ENCODE data around the gene HHIPL1. TPM values are rescaled to one million over a fixed set of nuclear protein-coding genes. Genes with fewer than 3 reads are reported as not detected.

HHIPL1 gene
- total and polyA plus RNA-seq, 2 of the 8 experiments (the other 6 are each of a cell fraction or from before 2014, with no cell fraction given), result 1.5 to 2.6 TPM

GRCh38 chr14:99650189-99650588 lies 5.3 kb downstream of the HHIPL1 start:
- H3K9me3 ChIP-seq (ENCODE audit: insufficient read depth in 2 of 2, low read depth in 1 of 2, low read length in 1 of 2), result no peaks in the 10 kb centered on the region
- peaks cover 0 to 11% (median 9%) of the 10 kb centered on the region in 4 experiments; a peak in 6 of 7 replicates for H3K27me3 ChIP-seq (replicated peaks in 1 of 4; ENCODE audit: control insufficient read depth in 3 of 4, extremely low read depth in 1 of 4, insufficient read depth in 3 of 4, low read length in 3 of 4)
- H3K18ac ChIP-seq (ENCODE audit: extremely low read depth, low read length), result no peak overlapping the region
- H4K8ac ChIP-seq (ENCODE audit: extremely low read depth, insufficient read depth, low read length), result no peak overlapping the region
- FAIRE-seq (no peak), DNase-seq (ENCODE audit: low read depth in 1 of 2, low spot score in 2 of 2) (no peak)
- no peak overlapping the region for H2AK5ac ChIP-seq (ENCODE audit: low read depth, low read length)
- no peak overlapping the region for H3K23ac ChIP-seq (ENCODE audit: insufficient read length)
- H2BK120ac ChIP-seq (replicated peaks; ENCODE audit: low read depth, low read length), result no peak overlapping the region
- ChIA-PET POLR2A (ENCODE audit: partially characterized antibody) (interaction anchor here (0.7 to 1.0 kb wide), 2 partner anchors 10 to 15 kb away, joined by 3 read pairs; no protein-coding TSS in a partner anchor), CTCF (ENCODE audit: partially characterized antibody) (interaction anchor here (1.1 to 1.4 kb wide), 3 partner anchors 20 to 37 kb away, joined by 3 to 4 read pairs (median 3); no protein-coding TSS in a partner anchor)
- no peaks in the 10 kb centered on the region for H4K20me1 ChIP-seq (replicated peaks in 1 of 2; ENCODE audit: control insufficient read depth in 1 of 2, insufficient read depth in 2 of 2, low read length in 2 of 2)
- no peak overlapping the region for H2BK20ac ChIP-seq (ENCODE audit: low read length)
- no peak overlapping the region for H3K4me2 ChIP-seq (ENCODE audit: insufficient read depth in 1 of 2, low read depth in 2 of 2, low read length in 2 of 2)
- peaks cover 0 to 6% (median 2%) of the 10 kb centered on the region in 4 experiments; a peak in 1 of 7 replicates for H3K4me1 ChIP-seq (replicated peaks in 1 of 4; ENCODE audit: control insufficient read depth in 3 of 4, insufficient read depth in 4 of 4, low read length in 3 of 4)
- no peak overlapping the region for H3K9ac ChIP-seq (replicated peaks in 1 of 4; ENCODE audit: extremely low read depth in 1 of 4, low read depth in 3 of 4, low read length in 3 of 4)
- H2BK12ac ChIP-seq (ENCODE audit: low read depth, low read length), result no peak overlapping the region
- H3K4ac ChIP-seq (replicated peaks; ENCODE audit: insufficient read length, low read depth, low read length), result no peak overlapping the region
- H2BK15ac ChIP-seq (ENCODE audit: low read length), result no peak overlapping the region
- H3K27ac ChIP-seq (ENCODE audit: low read depth, low read length), result no peak overlapping the region
- H3K4me3 ChIP-seq (ENCODE audit: extremely low read depth in 1 of 4, insufficient read depth in 2 of 4, low read depth in 3 of 4, low read length in 4 of 4), result no peak overlapping the region
- no peak overlapping the region for H2AFZ ChIP-seq (ENCODE audit: low read length)
- H3K79me1 ChIP-seq (ENCODE audit: low read depth, low read length), result no peaks in the 10 kb centered on the region
- no peaks in the 10 kb centered on the region for H3K36me3 ChIP-seq (ENCODE audit: control insufficient read depth in 2 of 4, insufficient read depth in 4 of 4, low read length in 3 of 4)
- H2BK5ac ChIP-seq (ENCODE audit: low read depth, low read length), result no peak overlapping the region
- WGBS, 2 experiments (ENCODE audit: extremely low coverage in 1 of 2, insufficient coverage in 1 of 2, insufficient read length in 1 of 2, insufficient replicate concordance in 2 of 2, low coverage in 1 of 2, low lambda C conversion rate in 2 of 2, missing lambda C conversion rate in 1 of 2), result 86% methylated on average over 9 of the region's 9 CpGs; no CpG with 5 or more reads in 1 of the 2 experiments
- no peak overlapping the region for H3K56ac ChIP-seq (replicated peaks; ENCODE audit: insufficient read length, low read depth, low read length)
- H4K91ac ChIP-seq (replicated peaks; ENCODE audit: insufficient read length, low read length), result no peak overlapping the region
- no peaks in the 10 kb centered on the region for H3K79me2 ChIP-seq (ENCODE audit: control insufficient read depth in 1 of 2, insufficient read depth in 2 of 2, low read length in 2 of 2)
- no peak overlapping the region for H4K5ac ChIP-seq (ENCODE audit: insufficient read length, low read depth, low read length)
- peaks cover 3% of the 10 kb centered on the region; the same call in 1 of the 2 replicates for H3K23me2 ChIP-seq (ENCODE audit: low read depth, low read length)
- H3K14ac ChIP-seq (ENCODE audit: insufficient read length), result no peak overlapping the region
- no peak for TF ChIP-seq E2F6 (IDR thresholded peaks at IDR 0.05)
- no peak for TF ChIP-seq BCL11A (IDR thresholded peaks at IDR 0.05; ENCODE audit: low read depth in 2 of 2, low read length in 2 of 2)
- TF ChIP-seq EZH2 (IDR thresholded peaks at IDR 0.05; ENCODE audit: low read depth, low read length, severe bottlenecking), result no peak
- no peak for TF ChIP-seq ASH2L (IDR thresholded peaks at IDR 0.05; ENCODE audit: low read length)
- no peak for TF ChIP-seq POU5F1 (IDR thresholded peaks at IDR 0.05; ENCODE audit: low read depth, low read length)
- TF ChIP-seq ATF2 (IDR thresholded peaks at IDR 0.05; ENCODE audit: low read length), result no peak
- no peak for TF ChIP-seq RBBP5 (IDR thresholded peaks at IDR 0.05; ENCODE audit: borderline replicate concordance, low read depth, low read length)
- TF ChIP-seq YY1 (IDR thresholded peaks at IDR 0.05; ENCODE audit: low read depth, low read length), result no peak
- TF ChIP-seq KDM1A (IDR thresholded peaks at IDR 0.05; ENCODE audit: borderline replicate concordance, low read length), result no peak
- TF ChIP-seq BACH1 (IDR thresholded peaks at IDR 0.05; ENCODE audit: low read length), result no peak
- no peak for TF ChIP-seq POLR2A (IDR thresholded peaks at IDR 0.05; ENCODE audit: control extremely low read depth in 1 of 2, low read depth in 2 of 2, low read length in 2 of 2)
- TF ChIP-seq POLR2AphosphoS5 (IDR thresholded peaks at IDR 0.05; ENCODE audit: low read depth, low read length), result no peak
- TF ChIP-seq TAF1 (IDR thresholded peaks at IDR 0.05; ENCODE audit: low read depth, low read length), result no peak

Data from H1 (cell line).